HS-5 (cell line): Measurements from ENCODE around the gene SLC43A3.
"Not testable (repeated sequence)": the region's sequence is repeated elsewhere in the genome, so short reads cannot be mapped to it uniquely, and the experiment has no call there.

Experiments
- DNase-seq: peaks from one replicate; pipeline ENCODE4 v3.0.0-alpha.2; 2012; ENCODE audit warnings: low read depth

The SLC43A3 gene

GRCh38 chr11:57378186-57378585 lies 48.7 kb downstream of the SLC43A3 start:
- DNase-seq = no peak

GRCh38 chr11:57377107-57377506 lies 49.8 kb downstream of the SLC43A3 start:
- no peak for DNase-seq

GRCh38 chr11:57376095-57377090 lies 50.5 kb downstream of the SLC43A3 start:
- DNase-seq = no peak

DNA sequence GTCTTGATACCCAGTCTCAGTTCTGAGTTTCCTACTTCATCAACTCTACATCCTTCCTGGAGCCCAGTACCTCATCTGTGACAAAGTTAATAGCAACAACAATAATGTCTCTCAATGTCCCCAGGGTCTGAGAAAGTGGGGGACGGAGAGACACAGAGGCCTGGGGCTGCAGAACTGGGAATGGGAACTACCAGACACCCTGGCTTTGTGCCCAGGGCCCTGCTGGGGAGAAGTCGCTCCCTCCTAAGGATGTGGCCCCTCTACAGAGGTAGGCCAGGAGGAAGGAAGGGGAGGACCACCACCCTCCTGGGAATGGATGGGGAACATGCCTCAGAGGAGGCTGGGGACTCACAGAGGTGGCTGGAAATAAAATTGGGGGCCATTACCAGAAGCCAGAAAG lies 51.4 kb downstream of the SLC43A3 start:
- DNase-seq = no peak

DNA sequence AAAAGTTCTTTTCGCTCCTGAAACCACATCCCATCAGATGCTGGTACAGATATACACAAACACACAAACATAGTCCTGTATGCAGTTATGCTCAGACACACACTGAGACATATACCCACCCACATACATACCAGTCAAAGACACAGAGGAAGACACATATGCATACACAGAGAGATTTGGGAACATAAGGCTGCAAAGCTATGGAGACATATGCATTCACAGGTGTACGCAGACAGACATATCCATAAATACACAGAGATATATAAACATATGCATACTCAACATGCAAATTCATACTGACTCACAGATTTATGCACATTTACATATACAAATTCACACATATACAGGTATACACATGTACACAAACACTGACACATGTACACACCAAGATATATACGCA lies 52.0 kb downstream of the SLC43A3 start:
- no peak for DNase-seq

DNA sequence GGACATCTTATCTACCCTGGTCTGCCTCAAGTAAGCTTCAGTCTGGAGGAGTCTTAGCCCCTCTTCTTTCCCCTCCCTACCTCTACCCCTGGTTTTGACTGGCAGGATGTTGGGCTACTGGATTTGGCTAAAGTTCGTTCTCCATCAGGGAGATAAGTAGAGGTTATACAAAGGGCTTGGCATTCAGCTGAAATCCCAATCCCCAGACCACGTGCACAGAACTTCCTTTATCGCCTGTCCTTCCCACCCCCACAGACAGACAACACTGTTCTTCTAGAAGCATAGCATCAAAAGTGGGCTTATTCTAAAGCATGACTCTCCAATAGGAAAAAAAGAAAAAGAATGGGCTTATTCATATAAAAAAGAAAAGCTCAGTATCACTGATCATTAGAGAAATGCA lies 53.8 kb downstream of the SLC43A3 start:
- no peak for DNase-seq

GRCh38 chr11:57370941-57371340 lies 56.0 kb downstream of the SLC43A3 start:
- no peak for DNase-seq

- DNase-seq = no peak
These were observed 56.7 kb downstream of the SLC43A3 start for GRCh38 chr11:57370251-57370650.

DNA sequence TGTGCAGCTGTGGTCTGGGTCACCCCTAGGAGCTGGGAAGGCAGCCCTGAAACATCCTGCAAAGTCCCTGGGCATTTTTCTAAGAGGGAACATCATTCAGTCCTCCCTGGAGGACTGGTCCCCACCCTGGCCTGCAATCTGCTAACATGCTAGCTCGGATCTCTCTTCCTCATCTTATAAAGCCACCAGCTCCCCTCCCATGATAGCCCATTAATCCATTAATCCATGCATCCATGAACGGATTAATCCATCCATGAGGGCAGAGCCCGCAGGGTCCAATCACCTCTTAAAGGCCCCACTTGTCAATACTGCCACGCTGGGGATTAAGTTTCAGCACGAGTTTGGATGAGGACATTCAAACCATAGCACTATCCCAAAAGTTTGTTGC lies 58.1 kb downstream of the SLC43A3 start:
- DNase-seq = no peak

- DNase-seq = no peak
These were observed 58.6 kb downstream of the SLC43A3 start for GRCh38 chr11:57368106-57368844.

GRCh38 chr11:57364851-57365660 lies 61.9 kb downstream of the SLC43A3 start:
- no peak for DNase-seq

GRCh38 chr11:57363131-57364080 lies 63.5 kb downstream of the SLC43A3 start:
- no peak for DNase-seq

- DNase-seq = no peak
These were observed 65.0 kb downstream of the SLC43A3 start for GRCh38 chr11:57361926-57362325.

- DNase-seq = not testable (repeated sequence)
These were observed 65.5 kb downstream of the SLC43A3 start for GRCh38 chr11:57361420-57361819.

DNA sequence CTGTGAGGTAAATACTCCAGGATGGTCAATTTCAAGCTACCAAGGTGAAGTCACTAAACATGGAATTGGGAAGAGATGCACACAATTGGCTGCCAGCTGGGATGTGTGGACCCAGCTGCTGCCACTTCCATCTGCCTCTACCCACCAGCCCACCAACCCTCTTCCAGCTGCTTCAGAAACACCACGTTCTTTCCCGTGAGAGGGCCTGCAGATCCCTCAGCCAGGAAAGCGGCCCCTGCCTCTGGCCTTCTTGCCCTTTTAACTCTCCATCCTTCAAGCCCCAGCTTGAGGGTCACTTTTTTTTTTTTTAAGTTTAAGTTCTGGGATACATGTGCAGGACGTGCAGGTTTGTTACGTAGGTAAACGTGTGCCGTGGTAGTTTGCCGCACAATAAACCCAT lies 65.9 kb downstream of the SLC43A3 start:
- DNase-seq = no peak

GRCh38 chr11:57359896-57360690 lies 66.8 kb downstream of the SLC43A3 start:
- DNase-seq = no peak

DNA sequence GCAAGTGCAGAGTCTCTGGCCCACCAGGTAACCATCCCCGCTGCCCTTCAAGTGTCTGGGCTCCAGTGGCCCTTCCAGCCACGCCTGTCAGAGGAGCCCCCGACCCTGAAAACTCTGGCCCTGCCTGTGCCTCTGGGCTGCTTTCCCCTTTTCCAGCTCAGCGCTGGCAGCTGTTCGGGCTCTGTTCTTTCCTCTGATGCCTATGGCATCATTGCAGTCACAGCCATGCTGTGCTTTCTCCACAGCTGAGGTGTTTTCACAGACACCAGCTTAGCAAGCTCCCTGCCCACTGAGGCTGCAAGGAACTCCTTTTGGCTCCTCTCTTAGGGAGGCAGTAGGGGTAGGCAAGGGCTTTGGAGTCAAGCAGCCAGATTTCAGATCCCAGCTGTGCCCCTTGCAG lies 67.5 kb downstream of the SLC43A3 start:
- no peak for DNase-seq

GRCh38 chr11:57358991-57359390 lies 67.9 kb downstream of the SLC43A3 start:
- no peak for DNase-seq

- DNase-seq = no peak
These were observed 68.4 kb downstream of the SLC43A3 start for GRCh38 chr11:57358543-57358961.

DNA sequence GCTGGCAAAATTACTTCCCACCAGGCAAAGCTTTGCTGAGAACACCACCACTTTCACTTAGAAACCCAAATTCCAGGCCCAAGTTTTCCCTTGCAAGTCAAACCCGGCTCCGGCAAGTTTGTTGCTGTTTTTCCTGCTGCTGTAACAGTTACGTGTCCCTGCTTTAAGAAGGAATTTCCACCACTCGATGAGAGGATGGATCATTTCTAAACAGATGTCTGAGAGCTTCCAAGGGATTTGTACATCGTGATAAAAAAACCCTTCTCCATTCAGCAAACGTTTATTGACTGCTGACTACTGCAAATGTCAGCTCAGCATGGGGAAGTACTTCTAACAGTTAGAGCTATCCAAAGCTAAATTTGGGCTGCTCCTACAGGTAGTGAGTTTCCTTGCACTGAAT lies 69.1 kb downstream of the SLC43A3 start:
- no peak for DNase-seq
